Right lobe of liver (tissue), 4 donors: ENCODE measurements around the gene WDR82.

Source experiments
- CTCF ChIP-seq, 4 donors: fragments of 200-600 bp in 3 of 4; fragments of 450-650 bp in 1 of 4; IDR thresholded peaks; one replicate each; pipeline versions ENCODE4 v1.5.1 to v1.8.0; 2016 to 2022; ENCODE audit warnings: antibody characterized with exemption in 4 of 4, mild to moderate bottlenecking in 2 of 4
- POLR2A ChIP-seq: fragments of 450-650 bp; IDR thresholded peaks from one replicate; pipeline ENCODE4 v1.6.1; 2017; ENCODE audit warnings: antibody characterized with exemption, mild to moderate bottlenecking
- donor health status: DM: no; HTN: no; CAD: no.
- donor health status: DM: no; HTN: no; CAD: no.
- donor health status: DM: no; HTN: yes; CAD: no.

DNA sequence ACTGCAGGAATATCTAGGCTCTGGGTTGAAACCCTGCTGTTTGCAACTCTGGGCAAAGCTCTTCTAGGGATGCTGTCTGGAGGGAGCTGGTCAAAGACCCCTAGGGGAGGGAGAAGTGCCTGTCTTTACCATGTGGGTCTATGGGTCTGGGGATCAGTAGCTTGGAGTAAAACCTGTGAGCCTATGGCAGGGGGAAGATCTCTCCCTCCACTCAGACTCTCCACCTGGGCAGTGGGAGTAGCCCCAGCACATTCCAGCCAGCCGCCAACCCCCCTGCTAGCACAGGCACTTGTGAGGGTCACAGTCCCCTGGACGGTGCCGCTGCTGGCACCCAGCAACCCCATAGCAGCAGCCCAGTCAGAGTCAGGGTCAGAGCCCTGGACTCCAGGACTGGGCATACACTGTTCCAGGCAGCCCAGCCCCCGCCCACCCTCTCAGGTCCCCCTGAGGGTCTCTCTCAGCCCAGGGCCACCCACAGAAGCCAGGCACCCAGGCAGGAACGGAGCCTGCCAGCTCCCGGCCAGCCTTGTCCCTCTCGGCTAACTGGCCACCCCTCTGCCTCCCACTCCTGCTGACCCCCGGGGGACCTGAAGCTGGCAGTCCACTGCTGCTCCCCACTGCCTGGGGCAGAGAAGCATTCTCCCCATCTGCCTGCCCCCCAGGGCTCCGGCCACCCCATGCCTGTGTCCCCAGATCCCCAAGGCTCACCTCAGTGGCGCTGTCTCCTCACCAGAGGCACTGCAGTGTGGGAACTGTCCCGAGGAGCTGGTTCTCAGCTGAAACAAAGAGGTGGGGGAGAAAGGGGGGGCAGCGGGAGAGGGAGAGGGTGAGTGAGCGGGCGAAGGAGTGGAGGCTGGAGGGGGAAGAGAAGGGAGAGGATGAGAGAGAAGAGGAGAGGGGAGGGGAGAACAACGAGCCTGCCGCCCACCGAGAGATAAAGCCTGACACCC lies 20.0 kb upstream of the WDR82 start:
- TF ChIP-seq CTCF (IDR thresholded peaks at IDR 0.05): no peak
- TF ChIP-seq POLR2A: no peak
